ENCODE results near the gene LINS1. TPM values are rescaled to one million over a fixed set of nuclear protein-coding genes. Genes with fewer than 3 reads are reported as not detected.

The LINS1 gene
- total RNA-seq, 6 experiments from 2014 or later = 7.2 to 11.9 (median 7.4) TPM

- Mint-ChIP-seq H3K4me3 (no peak overlapping the region), H3K9me3 (peaks cover 35% of the 10 kb centered on the region), H3K36me3 (ENCODE audit: low read depth) (no peaks in the 10 kb centered on the region), H3K27ac (no peak overlapping the region), H3K27me3 (ENCODE audit: insufficient read depth) (peaks cover 1% of the 10 kb centered on the region; the same call in 1 of the 2 replicates), H3K4me1 (ENCODE audit: low read depth) (no peaks in the 10 kb centered on the region)
- TF ChIP-seq CTCF (IDR thresholded peaks at IDR 0.05) = no peak
- DNase-seq = no peak
Observed at GRCh38 chr15:100517846-100518245, 84.1 kb downstream of the LINS1 start.

Other genes starting within 250 kb of the LINS1 start
- not detected for gene CERS3, start 73.2 kb downstream of the LINS1 start, total RNA-seq (2021; fragmentation: NEBNext Ultra II Directional; extraction: Animal tissue kit (Norgen Biotek cat#: 25700))
- gene ASB7, start 405 bp upstream of the LINS1 start, total RNA-seq (2021; fragmentation: NEBNext Ultra II Directional; extraction: Animal tissue kit (Norgen Biotek cat#: 25700)) = 10 to 100 TPM; 10.2 to 12.5 (median 11.5) TPM